GM06990 (cell line): Measurements from ENCODE around the gene TMCO4.

Experiments used
- DNase-seq: peaks from one replicate; pipeline ENCODE4 v3.0.0-alpha.2; 2011; ENCODE audit not compliant: insufficient read length; ENCODE audit errors: extremely low read depth
- H3K27me3 ChIP-seq: replicated peaks from 2 replicates; pipeline ENCODE4 v1.6.0; 2011; ENCODE audit warnings: low read length; ENCODE audit not compliant: control insufficient read depth, insufficient read depth
- H3K36me3 ChIP-seq: 2 replicates; pipeline ENCODE4 v1.5.1; 2011; ENCODE audit warnings: low read length; ENCODE audit not compliant: control insufficient read depth, insufficient read depth
- H3K4me3 ChIP-seq: replicated peaks from 2 replicates; pipeline ENCODE4 v1.5.1; 2011; ENCODE audit warnings: low read depth, mild to moderate bottlenecking, control low read depth, low read length
- TF ChIP-seq, protein P1 (sequence below): IDR thresholded peaks from 2 replicates; pipeline ENCODE4 v1.5.1; 2011; ENCODE audit warnings: low read length, control low read depth, mild to moderate bottlenecking, inconsistent platforms; ENCODE audit not compliant: insufficient read depth, poor library complexity, severe bottlenecking

The TMCO4 gene

DNA sequence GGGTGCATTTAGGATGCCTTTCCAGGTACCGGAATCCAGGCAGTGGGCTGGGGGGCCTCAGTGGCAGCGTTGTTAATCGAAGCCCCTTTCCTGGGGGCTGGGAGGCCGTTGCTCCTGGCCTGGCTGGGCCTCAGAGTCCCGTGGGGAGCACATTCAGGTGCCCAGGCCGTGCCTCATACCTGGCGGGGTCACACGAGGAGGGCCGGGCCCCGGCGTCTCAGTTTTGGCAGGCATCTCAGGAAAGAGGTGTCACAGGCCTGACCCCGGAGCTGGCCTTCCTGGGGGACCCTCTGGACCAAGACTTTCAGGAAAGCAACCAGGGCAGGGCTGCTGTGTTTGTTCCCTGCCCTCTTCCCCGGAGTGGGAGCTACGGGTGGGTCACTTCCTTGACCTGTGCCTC is 151.5 kb downstream of the TMCO4 start:
- TF ChIP-seq, protein P1, sequence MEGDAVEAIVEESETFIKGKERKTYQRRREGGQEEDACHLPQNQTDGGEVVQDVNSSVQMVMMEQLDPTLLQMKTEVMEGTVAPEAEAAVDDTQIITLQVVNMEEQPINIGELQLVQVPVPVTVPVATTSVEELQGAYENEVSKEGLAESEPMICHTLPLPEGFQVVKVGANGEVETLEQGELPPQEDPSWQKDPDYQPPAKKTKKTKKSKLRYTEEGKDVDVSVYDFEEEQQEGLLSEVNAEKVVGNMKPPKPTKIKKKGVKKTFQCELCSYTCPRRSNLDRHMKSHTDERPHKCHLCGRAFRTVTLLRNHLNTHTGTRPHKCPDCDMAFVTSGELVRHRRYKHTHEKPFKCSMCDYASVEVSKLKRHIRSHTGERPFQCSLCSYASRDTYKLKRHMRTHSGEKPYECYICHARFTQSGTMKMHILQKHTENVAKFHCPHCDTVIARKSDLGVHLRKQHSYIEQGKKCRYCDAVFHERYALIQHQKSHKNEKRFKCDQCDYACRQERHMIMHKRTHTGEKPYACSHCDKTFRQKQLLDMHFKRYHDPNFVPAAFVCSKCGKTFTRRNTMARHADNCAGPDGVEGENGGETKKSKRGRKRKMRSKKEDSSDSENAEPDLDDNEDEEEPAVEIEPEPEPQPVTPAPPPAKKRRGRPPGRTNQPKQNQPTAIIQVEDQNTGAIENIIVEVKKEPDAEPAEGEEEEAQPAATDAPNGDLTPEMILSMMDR = no peak
- Histone ChIP-seq H3K27me3 (peaks cover 1% of the 10 kb centered on the region), H3K4me3 (no peak overlapping the region), H3K36me3 (no peaks in the 10 kb centered on the region)
- no peak for DNase-seq

DNA sequence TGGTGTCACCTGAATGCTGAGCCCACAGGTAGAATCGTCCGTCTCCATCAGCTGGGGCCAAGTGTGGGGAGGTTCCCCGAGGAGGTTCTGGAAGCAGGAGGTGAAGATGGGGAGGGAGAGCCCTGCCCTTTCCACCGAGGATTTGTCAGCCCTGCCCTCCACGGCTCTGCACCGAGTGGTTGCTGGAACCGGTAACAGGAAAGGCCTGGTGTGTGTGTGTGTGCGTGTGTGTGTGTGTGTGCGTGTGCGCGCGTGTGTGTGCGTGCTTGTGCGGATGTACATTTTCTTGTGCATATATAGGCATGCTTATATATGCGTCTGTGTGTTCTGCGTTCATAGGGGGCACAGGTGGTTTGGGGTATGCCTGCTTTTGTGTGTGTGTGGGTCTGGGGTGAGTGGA is 152.1 kb downstream of the TMCO4 start:
- DNase-seq = no peak
- Histone ChIP-seq H3K4me3 (no peak overlapping the region), H3K36me3 (no peaks in the 10 kb centered on the region), H3K27me3 (peaks cover 1% of the 10 kb centered on the region)
- TF ChIP-seq, protein P1 = no peak

DNA sequence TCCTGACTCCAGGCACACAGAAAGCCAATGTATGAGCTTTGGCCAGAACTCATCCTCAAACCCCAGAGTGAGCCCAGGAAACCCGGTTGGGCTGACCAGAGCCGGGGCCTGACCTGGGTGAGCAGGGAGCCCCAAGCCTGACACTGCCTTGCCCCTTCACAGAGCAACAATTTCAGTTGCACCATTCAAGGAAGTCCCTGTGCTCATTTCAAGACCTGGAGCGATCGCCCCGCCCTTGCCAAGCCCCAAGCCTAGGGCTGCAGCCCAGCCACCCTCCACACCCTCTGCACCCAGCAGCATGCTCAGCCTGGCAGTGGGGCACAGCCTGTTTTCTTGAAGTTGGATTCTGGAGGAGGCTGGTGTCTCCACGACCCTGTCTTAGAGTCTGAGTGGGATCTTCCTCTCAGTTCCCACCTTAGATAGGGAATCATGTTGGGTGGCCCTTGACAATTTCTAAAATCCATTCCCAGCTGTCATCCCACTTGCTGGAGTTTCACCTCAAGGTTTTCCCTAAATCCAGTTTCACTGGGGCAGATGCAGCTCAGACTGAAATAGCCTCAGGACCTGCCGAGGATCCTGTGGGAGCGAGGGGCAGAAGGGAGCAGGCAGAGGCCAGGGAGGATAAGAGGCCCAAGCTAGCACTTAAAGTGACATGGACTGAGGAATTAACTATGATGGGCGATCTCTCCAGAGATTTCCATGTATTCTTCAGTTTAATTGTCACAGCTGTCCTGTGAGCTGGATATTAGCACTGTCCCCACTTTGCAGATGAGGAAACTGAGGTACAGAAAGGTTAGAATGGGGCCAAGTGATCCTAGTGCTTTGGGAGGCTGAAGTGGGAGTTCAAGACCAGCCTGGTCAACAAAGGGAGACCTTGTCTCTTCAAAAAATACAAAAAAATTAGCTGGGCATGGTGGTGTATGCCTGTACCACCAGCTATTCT is 153.1 kb downstream of the TMCO4 start:
- no peak for DNase-seq
- Histone ChIP-seq H3K36me3 (no peaks in the 10 kb centered on the region), H3K4me3 (no peak overlapping the region), H3K27me3 (peaks cover 1% of the 10 kb centered on the region)
- TF ChIP-seq, protein P1 = no peak

DNA sequence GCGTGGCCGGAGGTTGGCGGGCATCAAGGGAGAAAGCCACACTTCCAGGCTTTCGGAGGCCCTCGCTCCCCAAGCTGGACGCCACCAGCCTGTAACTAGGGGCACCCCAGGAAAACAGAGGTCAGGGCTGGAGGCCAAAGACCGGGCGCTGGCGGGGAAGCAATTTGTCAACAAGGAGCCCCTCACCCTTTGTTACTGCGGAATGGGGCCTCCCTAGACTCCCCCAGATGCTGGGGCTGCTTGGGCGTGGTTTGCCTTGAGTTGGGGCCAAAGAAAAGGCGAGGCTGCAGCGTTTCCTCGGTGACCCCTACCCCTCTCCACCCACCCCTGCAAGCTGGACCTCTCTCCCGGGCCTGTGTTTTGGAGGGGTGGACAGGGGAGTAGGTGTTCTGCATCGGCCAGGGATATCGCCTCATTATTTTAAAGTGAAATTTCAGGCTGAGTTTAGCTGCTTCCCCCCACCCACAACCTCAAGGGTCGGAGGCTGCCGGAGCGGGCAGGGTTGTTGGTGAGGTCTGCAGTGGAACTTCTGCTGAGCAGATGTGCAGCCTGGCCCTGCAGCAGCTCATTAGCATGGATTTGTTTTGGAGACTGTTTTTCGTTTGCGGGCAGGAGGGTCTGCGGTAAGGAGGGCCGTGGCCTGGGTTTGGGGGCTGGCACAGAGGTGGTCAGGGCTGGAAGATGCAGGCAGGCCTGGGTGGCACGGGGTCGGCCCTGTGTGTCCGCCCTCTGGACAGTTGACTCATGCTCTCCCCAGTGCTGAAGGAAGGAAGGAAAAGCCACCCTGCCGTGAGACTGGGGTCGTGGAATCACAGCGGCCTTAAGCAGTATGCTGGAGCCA is 154.1 kb downstream of the TMCO4 start:
- H3K36me3 ChIP-seq = no peaks in the 10 kb centered on the region
- DNase-seq = no peak
- H3K27me3 ChIP-seq = peaks cover 4% of the 10 kb centered on the region
- TF ChIP-seq, protein P1 = no peak
- no peak overlapping the region for H3K4me3 ChIP-seq

DNA sequence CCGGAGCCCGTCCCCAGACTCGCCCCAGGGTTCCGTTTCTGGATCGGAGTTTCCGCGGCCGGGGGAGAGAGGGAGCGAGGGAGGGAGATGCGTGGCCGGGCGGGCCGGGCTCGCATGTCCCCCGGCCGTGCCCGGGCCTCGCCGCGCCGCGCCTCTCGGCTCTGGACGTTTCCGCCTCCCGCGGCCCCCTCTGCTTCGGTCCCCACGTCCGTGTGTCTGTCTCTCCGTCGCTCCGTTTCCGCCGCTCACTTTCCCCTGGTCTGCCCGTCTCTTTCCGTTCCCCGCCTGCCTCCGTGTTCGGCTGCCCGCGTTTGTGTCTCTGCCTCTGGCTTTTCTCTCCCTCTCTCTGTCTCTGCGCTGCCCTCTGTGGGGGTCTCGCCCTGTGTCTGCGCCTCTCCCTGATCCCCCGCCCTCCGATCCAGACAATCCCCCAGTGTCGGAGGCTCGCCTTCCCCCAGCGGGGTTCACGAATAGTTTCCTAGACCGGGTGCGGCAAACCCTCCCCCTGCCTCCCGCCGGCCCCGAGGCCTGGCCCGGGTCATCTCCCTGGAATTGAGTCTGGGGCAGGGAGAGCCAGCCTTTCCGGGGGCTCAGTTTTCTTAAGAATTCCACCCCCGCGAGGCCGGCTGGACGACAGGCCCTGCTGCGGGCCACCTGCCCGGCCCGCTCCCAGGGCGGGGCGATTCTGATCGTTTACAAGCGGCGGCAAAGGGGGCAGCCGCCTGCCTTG is 154.9 kb downstream of the TMCO4 start:
- H3K27me3 ChIP-seq = peaks cover 4% of the 10 kb centered on the region
- DNase-seq = no peak

More for the DNA sequence above, 154.9 kb downstream of the TMCO4 start:
- Histone ChIP-seq H3K4me3 (peak overlapping the region; percentile 43), H3K36me3 (no peaks in the 10 kb centered on the region)
- TF ChIP-seq, protein P1 = no peak
